B cell (primary cell): Measurements from ENCODE around the gene VRTN. TPM values are rescaled to one million over a fixed set of nuclear protein-coding genes. Genes with fewer than 3 reads are reported as not detected.

Source experiments
- ATAC-seq: fragments of 200-7000 bp; cut with Tn5 transposase; one replicate; pipeline ENCODE4 v1.10.0; 2021; ENCODE audit warnings: low read depth, mild to moderate bottlenecking, moderate number of reproducible peaks, moderate library complexity
- CTCF ChIA-PET: fragments of 350-600 bp; sonication (Branson Sonifier 250); formaldehyde crosslinking; loops from one replicate; lab custom pipeline; 2021; ENCODE audit warnings: antibody characterized with exemption, inconsistent platforms; lab: Charles Lee
- POLR2A ChIA-PET: fragments of 350-600 bp; sonication (Branson Sonifier 250); formaldehyde crosslinking; loops from one replicate; lab custom pipeline; 2021; ENCODE audit warnings: antibody characterized with exemption; lab: Charles Lee
- DNase-seq: peaks from one replicate; pipeline ENCODE4 v3.0.0; 2013
- H2AFZ ChIP-seq: 2 replicates; pipeline ENCODE4 v1.6.1; 2012; ENCODE audit warnings: mild to moderate bottlenecking, low read depth, low read length; ENCODE audit not compliant: insufficient read depth, poor library complexity, severe bottlenecking
- H3K27ac ChIP-seq, 2 donors: 1 replicate in 1 of 2; 2 replicates in 1 of 2; pipeline ENCODE4 v1.5.1; 2012 to 2013; ENCODE audit warnings: low read length in 2 of 2, mild to moderate bottlenecking in 2 of 2, moderate library complexity in 1 of 2
- H3K27me3 ChIP-seq, 4 experiments: fragments of 200-600 bp in 1 of 4; sonication (generic) in 1 of 4; replicated peaks in 1 of 4; 1 replicate in 2 of 4; 2 replicates in 2 of 4; pipeline versions ENCODE4 v1.6.1 to v1.7.0; 2013 to 2016; ENCODE audit warnings: low read length in 3 of 4, mild to moderate bottlenecking in 2 of 4, mixed read lengths in 1 of 4, moderate library complexity in 1 of 4; ENCODE audit not compliant: insufficient read depth in 4 of 4, control insufficient read depth in 3 of 4; ENCODE audit errors: control extremely low read depth in 1 of 4
- H3K36me3 ChIP-seq, 2 experiments: replicated peaks in 1 of 2; 1 replicate in 1 of 2; 2 replicates in 1 of 2; pipeline versions ENCODE4 v1.6.1 to v1.7.1; 2013; ENCODE audit warnings: low read length in 1 of 2; ENCODE audit not compliant: insufficient read depth in 2 of 2, control insufficient read depth in 1 of 2; ENCODE audit errors: control extremely low read depth in 1 of 2, extremely low read depth in 1 of 2
- H3K4me1 ChIP-seq, 2 donors: fragments of 200-600 bp in 1 of 2; sonication (generic) in 1 of 2; 1 replicate in 1 of 2; 2 replicates in 1 of 2; pipeline versions ENCODE4 v1.5.1 to v1.6.1; 2013 to 2017; ENCODE audit warnings: low read length in 2 of 2; ENCODE audit not compliant: control insufficient read depth in 2 of 2, insufficient read depth in 2 of 2
- H3K4me2 ChIP-seq: replicated peaks from 2 replicates; pipeline ENCODE3; 2012; ENCODE audit warnings: mild to moderate bottlenecking, low read depth, low read length; ENCODE audit not compliant: poor library complexity, severe bottlenecking
- H3K4me3 ChIP-seq, 5 experiments: fragments of 200-600 bp in 1 of 5; sonication (generic) in 1 of 5; 1 replicate in 3 of 5; 2 replicates in 2 of 5; pipeline versions ENCODE4 v1.5.1 to v1.7.0; 2011 to 2016; ENCODE audit warnings: low read length in 4 of 5, mild to moderate bottlenecking in 4 of 5, low read depth in 2 of 5, control low read depth in 1 of 5, moderate library complexity in 1 of 5; ENCODE audit not compliant: insufficient read depth in 1 of 5; ENCODE audit errors: control extremely low read depth in 1 of 5, extremely low read depth in 1 of 5
- H3K79me2 ChIP-seq: fragments of 200-600 bp; sonication (generic); one replicate; pipeline ENCODE4 v1.6.0; 2016; ENCODE audit warnings: low read length; ENCODE audit not compliant: control insufficient read depth, insufficient read depth
- H3K9ac ChIP-seq: fragments of 200-600 bp; sonication (generic); 2 replicates; pipeline ENCODE4 v1.6.1; 2017; ENCODE audit warnings: mild to moderate bottlenecking, low read length, moderate library complexity
- H3K9me3 ChIP-seq, 3 donors: one replicate each; pipeline versions ENCODE4 v1.6.1 to v1.7.1; 2013; ENCODE audit warnings: low read length in 2 of 3; ENCODE audit not compliant: control insufficient read depth in 2 of 3, insufficient read depth in 1 of 3; ENCODE audit errors: control extremely low read depth in 1 of 3
- H4K20me1 ChIP-seq: 2 replicates; pipeline ENCODE4 v1.6.0; 2012; ENCODE audit warnings: mild to moderate bottlenecking, low read length; ENCODE audit not compliant: insufficient read depth, control insufficient read depth, poor library complexity, severe bottlenecking
- H3K27ac Mint-ChIP-seq: one replicate; pipeline ENCODE4 v1.8.0; 2021; ENCODE audit warnings: mixed read lengths
- H3K27me3 Mint-ChIP-seq: one replicate; pipeline ENCODE4 v1.8.0; 2021; ENCODE audit warnings: mixed read lengths
- H3K4me1 Mint-ChIP-seq: one replicate; pipeline ENCODE4 v1.8.0; 2021; ENCODE audit warnings: mixed read lengths
- H3K4me3 Mint-ChIP-seq: one replicate; pipeline ENCODE4 v1.8.0; 2021; ENCODE audit warnings: mixed read lengths
- H3K9me3 Mint-ChIP-seq: one replicate; pipeline ENCODE4 v1.8.0; 2022; ENCODE audit warnings: mixed read lengths; ENCODE audit not compliant: insufficient read depth
- CTCF ChIP-seq: fragments of 200-600 bp; IDR thresholded peaks from one replicate; pipeline ENCODE4 v1.8.0; 2022; ENCODE audit warnings: antibody characterized with exemption, mild to moderate bottlenecking
- EZH2 ChIP-seq: IDR thresholded peaks from 2 replicates; pipeline ENCODE4 v1.6.1; 2012; ENCODE audit warnings: borderline replicate concordance, low read depth, mild to moderate bottlenecking, moderate library complexity, low read length; ENCODE audit not compliant: insufficient read depth, poor library complexity, severe bottlenecking
- WGBS: methylation state at CpG from one replicate; pipeline ENCODE4 v1.1.5; 2013; ENCODE audit warnings: missing lambda C conversion rate; ENCODE audit not compliant: insufficient coverage; 5-methylcytosine and 5-hydroxymethylcytosine counted together
- intact Hi-C: fragments of 100-400 bp; cut with micrococcal nuclease; formaldehyde crosslinking; loops from one replicate; pipeline ENCODE4 v1.10.0; 2022
- polyA plus RNA-seq: library from polyadenylated mRNA; depleted of rRNA; stranded (reverse); fragments of >200 nt; gene quantifications from 2 replicates; pipeline ENCODE4 v1.2.3, GENCODE V29; 2012
- total RNA-seq, 2 donors: library from RNA; stranded (reverse); fragments of 120-200 nt in 1 of 2; gene quantifications; 1 replicate in 1 of 2; 2 replicates in 1 of 2; pipeline versions ENCODE4 v1.2.3 to v1.2.4, GENCODE V29; 2013 to 2022

The VRTN gene
- total and polyA plus RNA-seq, 2 donors (not counting 1 experiment from before 2014, with no cell fraction given): not detected

GRCh38 chr14:74347097-74347794 is 1.0 kb upstream of the VRTN start:
- Histone ChIP-seq H3K36me3 (no peaks in the 10 kb centered on the region), H3K9ac (no peak overlapping the region), H3K9me3 (no peaks in the 10 kb centered on the region), H3K4me1 (no peaks in the 10 kb centered on the region), H3K27ac (no peak overlapping the region), H3K4me3 (no peak overlapping the region), H3K4me2 (no peak overlapping the region), H2AFZ (no peak overlapping the region), H3K79me2 (no peaks in the 10 kb centered on the region), H4K20me1 (no peaks in the 10 kb centered on the region), H3K27me3 (no peaks in the 10 kb centered on the region)
- Mint-ChIP-seq H3K9me3 (no peaks in the 10 kb centered on the region), H3K27ac (no peak overlapping the region), H3K27me3 (peaks cover 5% of the 10 kb centered on the region), H3K4me3 (no peak overlapping the region), H3K4me1 (no peaks in the 10 kb centered on the region)
- DNase-seq (no peak), ATAC-seq (no peak)
- TF ChIP-seq EZH2 (no peak), CTCF (no peak)
- ChIA-PET POLR2A (no interaction called here), CTCF (no interaction called here)
- 92% methylated on average over 6 of the region's 7 CpGs for WGBS
- intact Hi-C loops: no loop called here

- ATAC-seq (no peak), DNase-seq (no peak)
- H4K20me1 ChIP-seq: no peaks in the 10 kb centered on the region
- ChIA-PET POLR2A (no interaction called here), CTCF (no interaction called here)
- Mint-ChIP-seq H3K27ac (no peak overlapping the region), H3K4me1 (no peaks in the 10 kb centered on the region), H3K4me3 (no peak overlapping the region), H3K9me3 (no peaks in the 10 kb centered on the region), H3K27me3 (peaks cover 9% of the 10 kb centered on the region)
- no peak overlapping the region for H3K27ac ChIP-seq
- no peaks in the 10 kb centered on the region for H3K36me3 ChIP-seq
- WGBS: 83% methylated on average over 1 of the region's 1 CpG
- no peak overlapping the region for H2AFZ ChIP-seq
- TF ChIP-seq EZH2: no peak
- TF ChIP-seq CTCF: no peak
- no peak overlapping the region for H3K4me2 ChIP-seq
- no peaks in the 10 kb centered on the region for H3K79me2 ChIP-seq
- H3K9me3 ChIP-seq: no peaks in the 10 kb centered on the region
- no peak overlapping the region for H3K4me3 ChIP-seq
- intact Hi-C loops: no loop called here
- H3K4me1 ChIP-seq: no peaks in the 10 kb centered on the region
- H3K9ac ChIP-seq: no peak overlapping the region
- H3K27me3 ChIP-seq: no peaks in the 10 kb centered on the region
Measured at GRCh38 chr14:74347795-74348100, 523 bp upstream of the VRTN start.
